PFSK-1 (cell line): ENCODE measurements around the gene RASGRP3.

Experiments
- FOXP2 ChIP-seq: optimal IDR thresholded peaks from 2 replicates; pipeline ENCODE3; 2011; ENCODE audit warnings: borderline replicate concordance, control low read depth, inconsistent platforms; ENCODE audit not compliant: insufficient read depth; ENCODE audit errors: extremely low read length, extremely low read depth
- POLR2AphosphoS5 ChIP-seq: IDR thresholded peaks from 2 replicates; pipeline ENCODE4 v1.6.1; 2012; ENCODE audit warnings: low read depth, mild to moderate bottlenecking, control low read depth, low read length, moderate library complexity
- SIN3A ChIP-seq: IDR thresholded peaks from 2 replicates; pipeline ENCODE4 v1.6.1; 2012; ENCODE audit warnings: mild to moderate bottlenecking, low read length, moderate library complexity, borderline replicate concordance; ENCODE audit not compliant: insufficient read depth
- TAF1 ChIP-seq: IDR thresholded peaks from 2 replicates; pipeline ENCODE4 v1.6.1; 2012; ENCODE audit warnings: low read length, control low read depth, borderline replicate concordance; ENCODE audit not compliant: insufficient read depth
- TF ChIP-seq, protein P1 (sequence below), 2 experiments: IDR thresholded peaks; 2 replicates each; pipeline versions ENCODE4 v1.6.1 to v1.8.0; 2011 to 2012; ENCODE audit warnings: low read depth in 2 of 2, low read length in 2 of 2, control low read depth in 1 of 2, inconsistent platforms in 1 of 2, mild to moderate bottlenecking in 1 of 2, moderate library complexity in 1 of 2; ENCODE audit not compliant: insufficient read depth in 1 of 2

Gene RASGRP3

DNA sequence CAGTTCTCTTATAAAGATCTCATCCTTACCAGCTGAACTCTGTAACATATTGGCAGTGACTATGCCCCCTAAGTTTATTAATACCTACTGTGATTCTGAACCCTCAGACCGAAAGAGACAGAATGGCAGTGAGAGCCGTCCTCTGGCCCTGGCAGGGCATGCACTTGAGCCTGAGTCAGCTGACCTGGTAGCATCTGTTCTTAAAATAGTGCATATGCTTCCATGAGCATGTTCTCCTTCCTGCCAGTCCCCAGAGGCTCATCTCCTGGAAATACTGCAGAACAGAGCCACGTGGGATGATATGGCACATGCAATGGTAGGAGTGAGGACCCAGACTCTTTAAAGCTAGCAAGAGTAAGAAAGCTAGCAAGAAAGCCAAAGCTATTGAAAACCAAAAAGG, 59.0 kb downstream of the RASGRP3 start:
- no peak for TF ChIP-seq FOXP2
- TF ChIP-seq, protein P1, sequence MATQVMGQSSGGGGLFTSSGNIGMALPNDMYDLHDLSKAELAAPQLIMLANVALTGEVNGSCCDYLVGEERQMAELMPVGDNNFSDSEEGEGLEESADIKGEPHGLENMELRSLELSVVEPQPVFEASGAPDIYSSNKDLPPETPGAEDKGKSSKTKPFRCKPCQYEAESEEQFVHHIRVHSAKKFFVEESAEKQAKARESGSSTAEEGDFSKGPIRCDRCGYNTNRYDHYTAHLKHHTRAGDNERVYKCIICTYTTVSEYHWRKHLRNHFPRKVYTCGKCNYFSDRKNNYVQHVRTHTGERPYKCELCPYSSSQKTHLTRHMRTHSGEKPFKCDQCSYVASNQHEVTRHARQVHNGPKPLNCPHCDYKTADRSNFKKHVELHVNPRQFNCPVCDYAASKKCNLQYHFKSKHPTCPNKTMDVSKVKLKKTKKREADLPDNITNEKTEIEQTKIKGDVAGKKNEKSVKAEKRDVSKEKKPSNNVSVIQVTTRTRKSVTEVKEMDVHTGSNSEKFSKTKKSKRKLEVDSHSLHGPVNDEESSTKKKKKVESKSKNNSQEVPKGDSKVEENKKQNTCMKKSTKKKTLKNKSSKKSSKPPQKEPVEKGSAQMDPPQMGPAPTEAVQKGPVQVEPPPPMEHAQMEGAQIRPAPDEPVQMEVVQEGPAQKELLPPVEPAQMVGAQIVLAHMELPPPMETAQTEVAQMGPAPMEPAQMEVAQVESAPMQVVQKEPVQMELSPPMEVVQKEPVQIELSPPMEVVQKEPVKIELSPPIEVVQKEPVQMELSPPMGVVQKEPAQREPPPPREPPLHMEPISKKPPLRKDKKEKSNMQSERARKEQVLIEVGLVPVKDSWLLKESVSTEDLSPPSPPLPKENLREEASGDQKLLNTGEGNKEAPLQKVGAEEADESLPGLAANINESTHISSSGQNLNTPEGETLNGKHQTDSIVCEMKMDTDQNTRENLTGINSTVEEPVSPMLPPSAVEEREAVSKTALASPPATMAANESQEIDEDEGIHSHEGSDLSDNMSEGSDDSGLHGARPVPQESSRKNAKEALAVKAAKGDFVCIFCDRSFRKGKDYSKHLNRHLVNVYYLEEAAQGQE (IDR thresholded peaks at IDR 0.05; ENCODE audit: insufficient read depth in 1 of 2, low read depth in 2 of 2, low read length in 2 of 2): no peak
- no peak for TF ChIP-seq TAF1
- TF ChIP-seq POLR2AphosphoS5: no peak
- no peak for TF ChIP-seq SIN3A

DNA sequence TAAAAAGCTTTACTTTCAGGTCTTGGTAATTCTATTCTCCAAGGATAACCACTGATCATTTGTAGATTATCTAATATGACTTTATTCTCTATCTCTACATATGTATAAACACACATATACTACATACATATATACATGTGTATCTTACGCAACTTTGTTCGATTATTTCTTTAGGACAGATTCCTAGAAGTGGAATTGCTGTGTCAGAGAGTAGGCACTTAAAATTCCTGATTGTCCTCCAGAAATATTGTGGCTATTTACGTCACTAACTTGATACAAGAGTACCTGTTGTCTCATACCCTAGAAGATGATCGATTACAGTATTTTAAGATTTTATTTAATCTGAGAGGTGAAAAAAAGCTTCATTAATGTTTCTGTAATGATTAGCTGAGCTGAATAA, 64.8 kb downstream of the RASGRP3 start:
- TF ChIP-seq FOXP2: no peak
- TF ChIP-seq, protein P1 (IDR thresholded peaks at IDR 0.05; ENCODE audit: insufficient read depth in 1 of 2, low read depth in 2 of 2, low read length in 2 of 2): no peak
- TF ChIP-seq POLR2AphosphoS5: no peak
- no peak for TF ChIP-seq TAF1
- TF ChIP-seq SIN3A: no peak

DNA sequence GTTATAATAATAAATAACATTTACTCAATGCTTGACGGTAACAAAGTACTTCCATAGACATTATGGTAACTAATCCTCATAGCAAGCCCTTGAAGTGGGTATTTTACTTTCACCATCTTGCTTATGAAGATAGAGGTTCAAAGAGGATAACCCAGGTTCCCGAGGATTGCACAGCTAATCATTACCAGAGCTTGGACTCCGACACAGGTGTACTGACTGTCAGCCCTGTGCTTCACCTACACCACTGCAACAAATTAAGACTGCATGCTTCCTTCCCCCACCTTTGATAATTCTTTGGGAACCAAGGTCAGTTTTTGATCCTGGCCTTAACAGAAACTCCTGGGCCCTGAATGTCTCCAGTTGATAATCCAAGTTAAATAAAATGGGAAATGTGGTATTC, 73.8 kb downstream of the RASGRP3 start:
- TF ChIP-seq FOXP2: no peak
- TF ChIP-seq, protein P1 (IDR thresholded peaks at IDR 0.05; ENCODE audit: insufficient read depth in 1 of 2, low read depth in 2 of 2, low read length in 2 of 2): no peak
- no peak for TF ChIP-seq SIN3A
- TF ChIP-seq POLR2AphosphoS5: no peak
- TF ChIP-seq TAF1: no peak

DNA sequence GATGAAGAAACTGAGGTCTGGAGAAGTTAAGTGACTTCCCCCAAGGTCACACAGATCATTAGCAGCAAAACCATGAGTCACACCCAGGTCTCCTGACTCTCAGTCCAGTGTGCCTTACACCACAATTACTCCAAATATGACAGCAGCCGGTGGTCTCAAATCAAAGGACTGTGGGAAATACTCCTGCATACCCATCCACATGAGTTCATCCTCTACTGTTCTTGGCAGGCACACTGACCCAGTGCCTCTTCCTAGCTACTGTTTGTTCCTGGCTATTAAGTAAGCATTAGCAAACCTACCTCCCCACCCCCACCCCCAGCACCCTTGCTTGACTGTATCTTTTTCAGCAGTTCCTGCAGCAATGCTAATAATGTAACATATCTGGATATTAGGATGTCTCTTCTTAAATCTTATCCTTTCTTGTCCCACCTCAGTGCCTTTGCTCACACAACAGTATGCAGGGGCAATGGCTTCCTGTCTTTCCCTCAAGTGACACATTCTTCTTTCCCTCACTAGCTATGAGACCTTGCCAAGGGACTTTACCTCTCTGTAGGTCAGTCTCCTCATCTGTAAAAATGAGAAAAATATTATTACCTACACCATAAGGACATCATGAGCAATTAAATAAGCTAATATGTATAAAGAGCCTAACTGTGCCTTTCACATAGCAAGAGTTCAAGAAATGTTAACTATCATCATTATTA, 76.5 kb downstream of the RASGRP3 start:
- TF ChIP-seq TAF1 (no peak), POLR2AphosphoS5 (no peak), SIN3A (no peak), FOXP2 (no peak)
- TF ChIP-seq, protein P1 (IDR thresholded peaks at IDR 0.05; ENCODE audit: insufficient read depth in 1 of 2, low read depth in 2 of 2, low read length in 2 of 2): no peak

DNA sequence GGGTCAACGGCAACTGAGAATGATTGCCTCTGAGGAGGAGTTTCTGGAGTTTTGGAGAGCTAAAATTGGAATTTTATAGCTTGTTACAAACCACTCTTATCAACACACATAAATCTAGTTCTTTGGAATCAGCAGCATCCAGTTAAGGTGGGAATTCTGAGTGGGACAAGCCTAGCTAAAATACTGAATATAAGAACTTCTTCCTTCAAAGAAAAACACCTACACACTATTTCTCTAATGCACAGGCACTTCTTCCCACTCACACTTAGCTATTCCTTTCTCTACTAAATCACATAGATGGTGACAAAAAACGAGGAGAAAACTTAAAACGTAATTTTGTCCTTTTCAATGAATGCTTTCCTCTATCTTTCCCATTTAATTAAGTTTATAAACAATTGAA, 79.2 kb downstream of the RASGRP3 start:
- TF ChIP-seq, protein P1 (IDR thresholded peaks at IDR 0.05; ENCODE audit: insufficient read depth in 1 of 2, low read depth in 2 of 2, low read length in 2 of 2): no peak
- TF ChIP-seq TAF1 (no peak), POLR2AphosphoS5 (no peak), SIN3A (no peak), FOXP2 (no peak)
